ENCODE results near the gene EMILIN2.

Gene EMILIN2

DNA sequence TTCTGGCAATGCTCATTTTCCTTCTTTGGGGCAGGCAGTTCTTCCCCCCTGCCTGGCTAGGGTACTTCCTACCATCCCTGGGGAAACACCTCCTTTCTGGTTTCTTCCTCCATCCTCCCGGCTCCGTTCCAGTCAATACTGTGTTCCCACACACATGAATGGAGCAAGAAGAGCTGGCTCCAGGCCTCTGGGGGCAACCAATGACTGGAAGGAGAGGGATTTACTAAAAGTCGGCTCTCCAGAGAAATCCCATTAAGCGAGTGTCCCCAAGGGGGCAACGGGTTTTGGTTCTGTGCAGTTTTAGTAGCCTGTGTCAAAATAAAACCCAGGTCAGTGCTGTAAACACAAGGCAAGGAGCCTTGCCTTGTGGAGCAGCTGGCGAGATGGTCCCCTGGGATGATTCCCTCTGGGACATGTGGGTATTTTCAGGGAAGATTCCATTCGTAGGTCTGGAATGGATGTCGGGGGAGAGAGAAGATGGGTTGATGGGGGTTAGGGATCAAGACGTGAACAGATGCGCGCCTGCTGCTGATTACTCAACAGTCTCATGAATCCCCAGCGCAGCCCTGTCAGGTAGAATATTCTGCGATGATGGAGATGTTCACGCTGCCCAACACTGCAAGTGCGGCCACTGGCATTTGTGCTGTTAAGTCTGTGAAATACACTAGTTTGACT is 32.0 kb downstream of the EMILIN2 start:
- DNase-seq (ENCODE audit: low read depth, low spot score) = no peak

DNA sequence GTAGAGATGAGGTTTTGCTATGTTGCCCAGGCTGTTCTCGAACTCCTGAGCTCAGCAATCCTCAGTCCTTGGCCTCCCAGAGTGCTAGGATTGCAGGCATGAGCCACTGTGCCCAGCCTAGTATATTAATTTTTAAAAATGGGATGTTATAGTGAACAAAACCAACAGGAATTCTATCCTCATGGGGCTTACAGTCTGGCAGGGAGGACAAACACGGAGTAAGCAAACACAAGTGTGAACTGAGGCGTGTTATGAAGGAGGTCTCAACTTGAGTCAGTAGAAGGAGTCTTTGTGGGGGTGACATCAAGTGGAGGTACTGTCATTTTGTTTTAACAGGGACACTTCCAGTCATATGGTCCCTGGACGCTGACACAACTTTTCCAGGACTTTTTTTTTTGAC is 33.1 kb downstream of the EMILIN2 start:
- DNase-seq (ENCODE audit: low read depth, low spot score) = no peak

DNA sequence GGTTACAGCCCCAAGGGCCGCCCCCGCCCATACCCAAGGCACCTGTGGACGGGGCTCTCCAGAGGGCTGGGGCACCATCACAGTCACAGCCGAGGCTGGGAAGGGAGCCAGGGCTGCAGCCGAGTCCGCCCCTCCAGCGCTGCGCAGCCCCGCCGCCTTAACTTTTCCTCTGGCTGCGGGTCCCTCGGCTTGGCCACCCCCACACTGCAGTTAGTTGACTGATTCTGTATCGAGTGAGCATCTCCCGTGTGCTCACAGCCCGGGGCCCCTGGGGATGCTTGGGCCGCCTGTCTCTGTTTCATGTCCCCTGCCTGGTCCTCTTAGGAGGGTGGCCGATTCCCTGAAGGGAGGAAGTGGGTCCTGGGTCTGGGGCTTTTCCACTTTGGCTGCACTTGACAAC is 33.7 kb downstream of the EMILIN2 start:
- DNase-seq (ENCODE audit: low read depth, low spot score) = no peak

- DNase-seq (ENCODE audit: low read depth, low spot score) = no peak
Observed at GRCh38 chr18:2881088-2881839, 34.5 kb downstream of the EMILIN2 start.

GRCh38 chr18:2881840-2882195 is 35.0 kb downstream of the EMILIN2 start:
- DNase-seq (ENCODE audit: low read depth, low spot score) = no peak

GRCh38 chr18:2882201-2882600 is 35.4 kb downstream of the EMILIN2 start:
- no peak for DNase-seq (ENCODE audit: low read depth, low spot score)

GRCh38 chr18:2883076-2883735 is 36.4 kb downstream of the EMILIN2 start:
- no peak for DNase-seq (ENCODE audit: low read depth, low spot score)

GRCh38 chr18:2884706-2885285 is 38.0 kb downstream of the EMILIN2 start:
- DNase-seq (ENCODE audit: low read depth, low spot score) = no peak

DNA sequence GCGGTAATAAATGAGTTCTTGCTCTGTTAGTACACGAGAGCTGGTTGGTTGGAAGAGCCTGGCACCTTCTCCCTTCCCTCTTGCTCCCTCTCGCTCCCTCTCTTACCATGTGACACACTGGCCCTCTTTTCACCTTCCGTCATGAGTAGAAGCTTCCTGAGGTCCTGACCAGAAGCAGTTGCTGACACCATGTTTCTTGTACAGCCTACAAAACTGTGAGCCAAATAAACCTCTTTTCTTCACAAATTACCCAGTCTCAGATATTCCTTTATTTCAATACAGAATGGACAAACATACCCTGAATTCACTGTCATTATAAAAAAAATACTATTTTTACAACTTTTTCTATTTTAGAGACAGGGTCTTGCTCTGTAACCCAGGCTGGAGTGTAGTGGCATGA is 40.7 kb downstream of the EMILIN2 start:
- no peak for DNase-seq (ENCODE audit: low read depth, low spot score)

DNA sequence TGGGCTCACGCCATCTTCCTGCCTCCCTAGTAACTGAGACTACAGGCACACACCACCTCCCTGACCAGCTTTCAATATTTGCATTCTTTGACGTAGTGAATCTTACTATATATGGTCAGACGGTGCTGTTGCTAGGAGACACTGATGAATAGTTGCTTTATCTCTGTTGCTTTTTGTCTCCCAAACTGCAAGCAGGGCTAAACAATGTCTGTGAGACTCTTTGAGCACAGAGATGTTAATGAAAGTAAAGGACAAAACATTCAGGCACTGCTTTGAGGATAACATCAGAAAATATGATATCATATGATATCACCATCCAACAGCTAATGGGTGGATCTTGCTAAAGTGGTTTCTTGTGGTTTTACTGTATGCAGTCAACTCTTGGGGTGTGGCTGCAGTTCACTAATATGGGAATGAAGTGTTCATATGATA is 43.0 kb downstream of the EMILIN2 start:
- no peak for DNase-seq (ENCODE audit: low read depth, low spot score)

GRCh38 chr18:2890606-2891005 is 43.8 kb downstream of the EMILIN2 start:
- no peak for DNase-seq (ENCODE audit: low read depth, low spot score)

GRCh38 chr18:2891526-2892431 is 45.0 kb downstream of the EMILIN2 start:
- DNase-seq (ENCODE audit: low read depth, low spot score) = no peak

- DNase-seq (ENCODE audit: low read depth, low spot score) = no peak
Observed at GRCh38 chr18:2893056-2893455, 46.2 kb downstream of the EMILIN2 start.

- DNase-seq (ENCODE audit: low read depth, low spot score) = no peak
Observed at GRCh38 chr18:2893676-2894075, 46.9 kb downstream of the EMILIN2 start.

GRCh38 chr18:2894131-2894840 is 47.5 kb downstream of the EMILIN2 start:
- DNase-seq (ENCODE audit: low read depth, low spot score) = no peak

DNA sequence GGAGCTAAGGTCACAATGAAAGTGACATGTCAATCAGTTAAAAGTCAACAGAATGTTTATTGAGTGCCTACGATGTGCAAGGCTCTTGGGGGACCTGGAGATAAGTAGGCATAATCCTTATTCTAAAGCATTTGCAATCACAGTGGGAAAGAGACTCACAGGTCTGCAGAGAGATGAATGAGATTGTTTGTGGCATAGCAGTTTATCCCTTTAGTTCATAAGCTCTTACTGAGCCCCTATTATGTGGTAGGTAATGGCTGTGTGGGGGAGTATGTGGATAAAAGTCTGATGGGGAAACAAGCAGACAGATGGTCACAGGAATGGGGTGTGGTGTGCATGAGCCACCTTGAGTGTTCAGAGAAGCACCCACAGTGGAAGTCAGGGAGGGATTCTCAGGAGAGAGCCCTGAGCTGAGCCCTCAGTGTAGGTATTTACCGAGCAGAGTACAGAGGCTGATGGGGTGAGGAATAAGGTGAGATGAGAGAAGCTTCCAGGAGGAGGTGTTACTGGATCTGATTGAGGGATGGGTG is 48.1 kb downstream of the EMILIN2 start:
- no peak for DNase-seq (ENCODE audit: low read depth, low spot score)

DNA sequence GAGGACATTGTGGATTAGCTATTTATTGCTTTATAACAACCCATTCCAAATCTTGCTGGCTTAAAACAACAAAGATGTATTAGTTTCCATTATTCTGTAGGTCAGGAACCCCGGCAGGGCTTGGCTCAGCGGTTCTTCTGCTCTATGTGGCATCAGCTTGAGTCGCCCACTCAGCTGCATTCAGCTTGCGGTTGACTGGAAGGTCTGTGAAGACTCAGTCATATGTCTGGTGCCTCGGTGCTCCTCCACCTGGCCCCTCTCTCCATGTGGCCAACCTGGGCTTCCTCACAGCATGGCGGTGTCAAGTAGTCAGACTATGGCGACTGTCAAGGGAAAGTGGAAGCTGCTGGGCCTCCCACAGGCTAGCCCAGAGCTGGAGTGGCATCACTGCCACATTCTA is 48.6 kb downstream of the EMILIN2 start:
- no peak for DNase-seq (ENCODE audit: low read depth, low spot score)

GRCh38 chr18:2896990-2897389 is 50.2 kb downstream of the EMILIN2 start:
- no peak for DNase-seq (ENCODE audit: low read depth, low spot score)

- DNase-seq (ENCODE audit: low read depth, low spot score) = no peak
Observed at GRCh38 chr18:2897448-2898185, 50.8 kb downstream of the EMILIN2 start.

- DNase-seq (ENCODE audit: low read depth, low spot score) = no peak
Observed at GRCh38 chr18:2898186-2898640, 51.4 kb downstream of the EMILIN2 start.
